ENCODE results near the gene AMBRA1.
A peak's percentile ranks its signal among the peaks of the same experiment; 100 is the strongest.

Gene AMBRA1

DNA sequence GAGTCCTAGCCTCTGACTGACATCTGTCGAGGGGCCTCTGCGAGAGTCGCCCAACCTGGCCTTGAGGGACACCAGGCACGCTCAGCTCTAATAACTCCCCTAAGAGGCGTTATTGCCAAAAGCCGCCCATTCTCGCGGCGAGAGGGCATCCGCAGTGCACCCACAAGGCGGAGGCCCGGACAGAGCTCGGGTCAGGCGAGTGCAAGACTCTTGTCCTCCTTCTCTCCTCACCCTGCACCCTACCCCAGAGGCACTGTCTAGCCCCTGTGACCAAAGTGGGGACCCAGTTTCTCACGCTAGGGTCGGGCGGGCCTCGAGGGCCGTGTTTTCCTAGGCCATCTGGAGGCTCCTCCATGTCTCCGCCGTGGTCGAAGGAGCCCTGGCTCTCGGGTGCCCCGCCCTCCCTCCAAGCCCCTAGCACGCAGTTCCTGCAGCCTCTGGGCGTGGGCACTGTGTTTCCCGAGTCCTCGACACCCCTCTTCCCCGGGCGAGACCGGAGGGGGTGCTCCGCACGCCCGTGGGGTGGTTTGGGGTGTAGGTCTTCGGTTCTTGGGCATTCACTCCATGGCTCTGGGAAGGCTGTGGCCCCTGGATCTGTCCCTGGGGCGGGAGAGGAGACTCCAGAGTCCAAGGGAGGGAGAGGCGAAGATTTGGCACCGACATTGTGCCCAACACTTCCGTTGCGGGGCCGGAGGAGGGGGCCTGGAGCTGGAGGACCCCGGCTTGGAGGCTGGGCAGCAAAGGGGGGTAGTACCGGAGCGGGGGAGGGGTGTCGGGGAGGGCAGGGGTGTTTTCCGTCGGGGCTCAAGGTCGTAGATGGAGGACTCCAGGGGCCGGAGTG, 203.3 kb downstream of the AMBRA1 start:
- H3K4me3 ChIP-seq (ENCODE audit: low read depth, low read length) = no peak overlapping the region
- TF ChIP-seq, protein P1, sequence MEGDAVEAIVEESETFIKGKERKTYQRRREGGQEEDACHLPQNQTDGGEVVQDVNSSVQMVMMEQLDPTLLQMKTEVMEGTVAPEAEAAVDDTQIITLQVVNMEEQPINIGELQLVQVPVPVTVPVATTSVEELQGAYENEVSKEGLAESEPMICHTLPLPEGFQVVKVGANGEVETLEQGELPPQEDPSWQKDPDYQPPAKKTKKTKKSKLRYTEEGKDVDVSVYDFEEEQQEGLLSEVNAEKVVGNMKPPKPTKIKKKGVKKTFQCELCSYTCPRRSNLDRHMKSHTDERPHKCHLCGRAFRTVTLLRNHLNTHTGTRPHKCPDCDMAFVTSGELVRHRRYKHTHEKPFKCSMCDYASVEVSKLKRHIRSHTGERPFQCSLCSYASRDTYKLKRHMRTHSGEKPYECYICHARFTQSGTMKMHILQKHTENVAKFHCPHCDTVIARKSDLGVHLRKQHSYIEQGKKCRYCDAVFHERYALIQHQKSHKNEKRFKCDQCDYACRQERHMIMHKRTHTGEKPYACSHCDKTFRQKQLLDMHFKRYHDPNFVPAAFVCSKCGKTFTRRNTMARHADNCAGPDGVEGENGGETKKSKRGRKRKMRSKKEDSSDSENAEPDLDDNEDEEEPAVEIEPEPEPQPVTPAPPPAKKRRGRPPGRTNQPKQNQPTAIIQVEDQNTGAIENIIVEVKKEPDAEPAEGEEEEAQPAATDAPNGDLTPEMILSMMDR (IDR thresholded peaks at IDR 0.05; ENCODE audit: low read depth, low read length, missing control alignments) = no peak
- no peak for DNase-seq (ENCODE audit: low read depth)

DNA sequence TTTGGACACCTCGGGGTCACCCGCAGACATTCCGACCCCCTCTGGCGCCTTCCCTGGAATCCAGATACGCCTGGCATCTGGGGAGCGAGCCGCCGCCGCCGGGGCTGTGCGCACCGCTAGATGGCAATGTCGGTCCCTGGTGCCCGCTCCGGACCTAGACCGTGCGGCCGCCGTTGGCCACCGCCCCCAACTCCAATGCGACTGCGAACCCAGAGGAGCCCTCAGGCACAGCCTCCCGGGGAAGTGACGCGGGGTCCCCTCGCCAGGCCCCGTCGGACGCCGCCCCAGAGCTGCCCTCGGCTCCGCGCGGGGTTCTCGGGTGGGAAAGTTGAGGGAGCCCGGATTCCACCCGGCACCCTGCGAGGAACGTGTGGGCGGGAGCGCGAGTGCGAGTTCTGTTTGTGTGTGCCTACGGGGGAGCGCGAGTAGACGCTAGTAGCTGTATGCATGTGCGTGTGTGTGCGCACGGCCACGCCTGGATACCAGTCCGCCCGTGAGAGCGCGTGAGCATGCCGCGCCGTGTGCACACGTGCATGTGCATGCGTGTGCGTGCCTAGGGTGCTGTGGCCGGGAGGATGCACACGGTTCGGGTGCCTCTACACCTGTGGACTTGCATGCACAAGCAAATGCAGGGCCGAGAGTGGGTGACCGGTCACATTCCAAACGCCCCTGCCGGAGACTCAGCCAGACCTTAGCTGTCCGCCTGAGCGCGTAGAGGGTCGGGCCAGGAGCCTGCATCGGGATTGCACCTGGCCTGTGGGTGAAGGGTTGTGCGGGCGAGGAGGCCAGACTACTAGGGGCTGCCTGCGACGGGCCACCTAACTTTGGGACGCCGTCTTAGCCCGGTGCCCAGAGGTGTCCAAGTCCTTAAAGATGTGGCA, 204.1 kb downstream of the AMBRA1 start:
- H3K4me3 ChIP-seq (ENCODE audit: low read depth, low read length) = peak overlapping the region; percentile 32
- DNase-seq (ENCODE audit: low read depth) = no peak
- TF ChIP-seq, protein P1 (IDR thresholded peaks at IDR 0.05; ENCODE audit: low read depth, low read length, missing control alignments) = peak; percentile 72

DNA sequence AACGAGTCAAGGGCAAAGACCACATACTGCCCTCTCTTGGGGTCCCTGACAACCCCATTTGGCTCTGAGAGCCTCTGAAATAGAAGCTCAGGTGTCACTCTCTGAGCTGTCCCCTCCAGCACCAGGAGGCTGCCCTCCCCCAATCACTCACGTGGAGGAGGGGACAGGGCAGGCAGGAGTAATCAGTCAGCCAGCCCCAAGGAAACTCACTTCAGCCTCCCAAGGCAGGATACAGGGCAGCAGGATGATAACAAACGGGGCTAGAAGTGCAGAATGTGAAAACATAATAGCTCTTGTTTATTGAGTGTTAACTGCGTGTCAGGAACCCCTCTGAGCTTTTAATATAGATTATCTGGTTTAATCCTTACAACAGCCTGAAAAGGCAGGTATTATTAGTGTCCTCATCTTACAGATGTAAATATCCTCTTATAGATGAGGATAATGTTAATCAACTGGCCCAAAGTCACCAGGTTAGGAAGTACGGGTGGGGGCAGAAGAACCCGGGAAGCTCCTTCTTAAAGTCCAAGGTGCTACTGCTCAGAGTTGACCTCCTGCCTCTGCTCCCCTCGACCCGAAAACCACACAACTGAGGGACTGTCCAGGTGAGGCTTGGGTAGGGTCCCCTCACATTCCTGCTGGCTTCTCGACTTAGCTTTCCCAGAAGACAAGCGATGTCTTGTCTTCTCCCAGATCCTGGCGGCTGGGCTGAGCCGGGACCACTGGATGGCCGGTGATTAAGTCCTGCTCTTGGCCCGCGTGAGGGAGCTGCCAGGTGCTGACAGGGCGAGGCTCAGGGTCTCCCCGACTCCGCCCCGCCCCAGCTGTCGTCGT, 205.0 kb downstream of the AMBRA1 start:
- TF ChIP-seq, protein P1 (IDR thresholded peaks at IDR 0.05; ENCODE audit: low read depth, low read length, missing control alignments) = no peak
- no peak for DNase-seq (ENCODE audit: low read depth)
- H3K4me3 ChIP-seq (ENCODE audit: low read depth, low read length) = no peak overlapping the region

DNA sequence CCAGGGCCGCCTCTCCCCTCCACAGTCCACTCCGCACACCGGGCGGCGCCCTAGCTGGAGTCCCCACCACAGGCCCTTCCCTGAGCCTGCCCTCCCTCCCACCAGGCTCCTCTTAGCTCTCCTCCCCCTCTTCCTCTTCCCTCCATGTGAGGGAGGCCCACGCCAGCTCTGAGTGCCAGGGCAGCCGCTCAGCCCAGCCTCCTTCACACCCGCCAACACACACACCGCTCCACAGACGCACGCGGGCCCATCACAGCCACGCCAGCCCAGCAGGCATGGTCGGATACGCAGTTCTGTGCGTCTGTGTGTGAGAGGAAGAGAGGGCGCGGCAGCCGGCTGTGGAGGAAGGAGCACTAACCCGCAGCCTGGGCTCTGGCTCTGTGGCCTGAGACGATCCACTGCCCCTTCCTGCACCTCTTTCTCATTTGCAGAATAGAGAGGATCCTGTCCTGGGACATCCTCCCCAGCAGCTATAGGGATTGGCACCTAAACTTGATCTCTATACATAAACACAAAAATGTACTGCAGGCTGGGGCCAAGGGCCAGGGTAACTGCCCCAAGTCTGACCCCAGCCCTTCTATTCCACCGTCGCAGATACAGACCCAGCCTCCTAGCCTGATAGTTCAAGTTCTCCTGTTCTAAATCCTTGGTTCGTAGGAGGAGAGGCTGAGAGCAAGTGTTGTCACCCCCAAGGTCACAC, 205.8 kb downstream of the AMBRA1 start:
- no peak overlapping the region for H3K4me3 ChIP-seq (ENCODE audit: low read depth, low read length)
- DNase-seq (ENCODE audit: low read depth) = no peak
- TF ChIP-seq, protein P1 (IDR thresholded peaks at IDR 0.05; ENCODE audit: low read depth, low read length, missing control alignments) = no peak

DNA sequence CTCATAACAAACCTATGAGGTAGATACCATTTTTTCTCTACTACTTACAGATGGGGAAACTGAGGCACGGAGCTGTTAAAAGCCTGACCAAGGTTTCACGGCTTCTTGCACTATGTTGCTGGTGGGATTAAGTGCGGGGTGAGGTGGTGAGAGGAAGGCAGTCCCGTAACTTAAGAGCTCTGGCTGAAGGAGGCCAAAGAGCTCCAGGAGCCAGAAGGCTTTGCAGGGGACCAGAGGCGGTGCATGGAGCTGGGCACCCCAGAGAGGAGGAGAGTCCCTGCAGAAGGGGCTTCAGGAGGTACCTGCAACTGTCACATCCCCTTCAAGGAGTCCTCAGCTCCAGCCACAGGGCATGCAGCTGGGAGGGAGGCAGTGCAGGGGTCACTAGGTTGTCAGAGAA, 206.4 kb downstream of the AMBRA1 start:
- H3K4me3 ChIP-seq (ENCODE audit: low read depth, low read length) = no peak overlapping the region
- TF ChIP-seq, protein P1 (IDR thresholded peaks at IDR 0.05; ENCODE audit: low read depth, low read length, missing control alignments) = no peak
- DNase-seq (ENCODE audit: low read depth) = no peak

DNA sequence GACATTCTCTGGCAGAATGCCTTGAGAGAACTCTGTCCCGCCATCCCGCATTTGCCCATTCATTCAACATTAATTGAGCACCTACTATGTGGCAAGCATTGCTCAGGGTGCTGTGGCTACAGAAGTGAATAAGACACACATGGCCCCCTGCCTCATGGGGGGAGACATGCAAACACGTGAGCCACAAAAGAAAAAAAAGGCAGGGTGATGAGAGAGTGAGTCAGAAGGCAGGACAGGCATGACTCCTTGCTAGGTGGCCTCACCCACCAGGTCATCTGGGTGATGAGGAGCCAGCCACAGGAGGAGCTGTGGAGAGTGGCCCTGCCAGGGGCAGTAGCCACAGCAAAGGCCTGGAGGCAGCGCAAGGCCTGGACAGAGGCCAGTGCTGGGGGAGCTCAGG, 207.1 kb downstream of the AMBRA1 start:
- TF ChIP-seq, protein P1 (IDR thresholded peaks at IDR 0.05; ENCODE audit: low read depth, low read length, missing control alignments) = no peak
- H3K4me3 ChIP-seq (ENCODE audit: low read depth, low read length) = no peak overlapping the region
- DNase-seq (ENCODE audit: low read depth) = no peak

All from GM12864 (cell line).